CD4-positive, alpha-beta T cell (primary cell): ENCODE results near the gene COL4A3. TPM values are rescaled to one million over a fixed set of nuclear protein-coding genes. Genes with fewer than 3 reads are reported as not detected.

Source experiments
- ATAC-seq: fragments of 200-7000 bp; cut with Tn5 transposase; one replicate; pipeline ENCODE4 v1.10.0; 2022; ENCODE audit warnings: mild to moderate bottlenecking; ENCODE audit not compliant: poor library complexity
- CTCF ChIA-PET: fragments of 350-600 bp; sonication (Branson Sonifier 250); formaldehyde crosslinking; loops from one replicate; lab custom pipeline; 2021; ENCODE audit warnings: antibody characterized with exemption, inconsistent platforms; lab: Charles Lee
- POLR2A ChIA-PET: fragments of 350-600 bp; sonication (Branson Sonifier 250); formaldehyde crosslinking; loops from one replicate; lab custom pipeline; 2021; ENCODE audit warnings: antibody characterized with exemption, inconsistent platforms; lab: Charles Lee
- DNase-seq, 14 experiments: peaks; one replicate each; pipeline ENCODE4 v3.0.0-alpha.2; 2013 to 2020; ENCODE audit warnings: mixed read lengths in 2 of 14
- H3K27ac ChIP-seq, 2 donors: one replicate each; pipeline versions ENCODE4 v1.5.1 to v1.7.0; 2013; ENCODE audit warnings: low read length in 2 of 2, low read depth in 1 of 2, mild to moderate bottlenecking in 1 of 2
- H3K27me3 ChIP-seq, 2 experiments: 1 replicate in 1 of 2; 2 replicates in 1 of 2; pipeline versions ENCODE4 v1.6.1 to v1.7.0; 2013; ENCODE audit warnings: low read length in 2 of 2, control low read depth in 1 of 2, mild to moderate bottlenecking in 1 of 2, moderate library complexity in 1 of 2; ENCODE audit not compliant: insufficient read depth in 2 of 2, control insufficient read depth in 1 of 2
- H3K36me3 ChIP-seq: one replicate; pipeline ENCODE4 v1.6.1; 2013; ENCODE audit warnings: low read length, control low read depth; ENCODE audit not compliant: insufficient read depth
- H3K4me1 ChIP-seq: one replicate; pipeline ENCODE4 v1.6.1; 2013; ENCODE audit warnings: low read length, control low read depth; ENCODE audit not compliant: insufficient read depth
- H3K4me3 ChIP-seq: one replicate; pipeline ENCODE4 v1.5.1; 2013; ENCODE audit warnings: mild to moderate bottlenecking, low read length, moderate library complexity
- H3K9me3 ChIP-seq, 2 experiments: 1 replicate in 1 of 2; 2 replicates in 1 of 2; pipeline versions ENCODE4 v1.6.1 to v1.7.0; 2013; ENCODE audit warnings: low read length in 2 of 2, mild to moderate bottlenecking in 2 of 2, control low read depth in 1 of 2, moderate library complexity in 1 of 2; ENCODE audit not compliant: control insufficient read depth in 1 of 2, insufficient read depth in 1 of 2
- H3K27ac Mint-ChIP-seq: one replicate; pipeline ENCODE4 v1.8.0; 2020; ENCODE audit warnings: mixed read lengths
- H3K27me3 Mint-ChIP-seq: one replicate; pipeline ENCODE4 v1.8.0; 2021; ENCODE audit warnings: mixed read lengths
- H3K36me3 Mint-ChIP-seq: one replicate; pipeline ENCODE4 v1.8.0; 2021; ENCODE audit warnings: low read depth, mixed read lengths
- H3K4me1 Mint-ChIP-seq: one replicate; pipeline ENCODE4 v1.8.0; 2021; ENCODE audit warnings: low read depth, mixed read lengths
- H3K4me3 Mint-ChIP-seq: one replicate; pipeline ENCODE4 v1.8.0; 2020; ENCODE audit warnings: mild to moderate bottlenecking, mixed read lengths
- H3K9me3 Mint-ChIP-seq: one replicate; pipeline ENCODE4 v1.8.0; 2020; ENCODE audit warnings: mixed read lengths
- CTCF ChIP-seq: fragments of 200-600 bp; IDR thresholded peaks from one replicate; pipeline ENCODE4 v1.8.0; 2022; ENCODE audit warnings: antibody characterized with exemption, mild to moderate bottlenecking
- intact Hi-C, 2 experiments: fragments of 100-400 bp; cut with DNase I in 1 of 2; cut with micrococcal nuclease in 1 of 2; formaldehyde crosslinking; loops; one replicate each; pipeline versions ENCODE4 v1.15.1 to v1.9.0; 2023 to 2025; cut with DNase I, micrococcal nuclease
- total RNA-seq, 174 experiments: library from RNA in 2 of 174; stranded (reverse) in 2 of 174; gene quantifications; one replicate each; pipeline ENCODE4 v1.2.3 and lab custom pipeline; 2021 to 2026

Gene COL4A3
- total RNA-seq, 2 experiments from 2014 or later: not detected

DNA sequence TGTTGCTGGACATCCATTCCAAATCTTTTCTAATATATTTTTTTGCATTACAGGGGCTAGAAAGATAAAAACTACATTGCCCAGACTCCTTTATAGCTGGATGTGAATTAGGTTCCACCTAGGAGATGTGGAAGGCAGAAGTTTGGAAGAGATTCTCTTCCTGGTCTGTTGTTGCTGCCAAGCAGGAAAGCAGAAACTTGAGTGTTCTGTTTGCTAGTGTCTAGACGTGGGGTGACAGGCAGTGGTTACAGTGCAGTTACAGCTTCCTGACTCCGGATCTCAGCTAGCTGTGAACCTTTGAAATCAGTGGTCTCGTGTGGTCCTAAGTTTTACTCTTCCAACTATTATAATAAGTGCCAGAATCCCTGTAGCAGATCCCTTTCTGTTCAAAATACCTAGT is 46.6 kb upstream of the COL4A3 start:
- intact Hi-C loops: no loop called here
- Histone ChIP-seq H3K9me3 (no peaks in the 10 kb centered on the region), H3K27ac (no peak overlapping the region), H3K36me3 (no peaks in the 10 kb centered on the region), H3K4me3 (no peak overlapping the region), H3K4me1 (no peaks in the 10 kb centered on the region), H3K27me3 (no peaks in the 10 kb centered on the region)
- H3K27ac Mint-ChIP-seq: no peak overlapping the region
- no peaks in the 10 kb centered on the region for H3K9me3 Mint-ChIP-seq
- H3K4me3 Mint-ChIP-seq: no peak overlapping the region
- no peak for TF ChIP-seq CTCF
- DNase-seq (no peak), ATAC-seq (no peak)
- no peaks in the 10 kb centered on the region for H3K4me1 Mint-ChIP-seq
- ChIA-PET POLR2A (no interaction called here), CTCF (no interaction called here)
- no peaks in the 10 kb centered on the region for H3K36me3 Mint-ChIP-seq
- H3K27me3 Mint-ChIP-seq: peaks cover 10% of the 10 kb centered on the region

GRCh38 chr2:227118353-227118752 is 46.1 kb upstream of the COL4A3 start:
- TF ChIP-seq CTCF: no peak
- POLR2A ChIA-PET: no interaction called here
- ATAC-seq: no peak
- Mint-ChIP-seq H3K27ac (no peak overlapping the region), H3K4me3 (no peak overlapping the region), H3K27me3 (peaks cover 5% of the 10 kb centered on the region), H3K4me1 (no peaks in the 10 kb centered on the region), H3K36me3 (no peaks in the 10 kb centered on the region), H3K9me3 (no peaks in the 10 kb centered on the region)
- Histone ChIP-seq H3K4me1 (no peaks in the 10 kb centered on the region), H3K36me3 (no peaks in the 10 kb centered on the region), H3K9me3 (no peaks in the 10 kb centered on the region), H3K27me3 (no peaks in the 10 kb centered on the region), H3K27ac (no peak overlapping the region), H3K4me3 (no peak overlapping the region)
- no peak for DNase-seq
- CTCF ChIA-PET: no interaction called here
- intact Hi-C loops: no loop called here

DNA sequence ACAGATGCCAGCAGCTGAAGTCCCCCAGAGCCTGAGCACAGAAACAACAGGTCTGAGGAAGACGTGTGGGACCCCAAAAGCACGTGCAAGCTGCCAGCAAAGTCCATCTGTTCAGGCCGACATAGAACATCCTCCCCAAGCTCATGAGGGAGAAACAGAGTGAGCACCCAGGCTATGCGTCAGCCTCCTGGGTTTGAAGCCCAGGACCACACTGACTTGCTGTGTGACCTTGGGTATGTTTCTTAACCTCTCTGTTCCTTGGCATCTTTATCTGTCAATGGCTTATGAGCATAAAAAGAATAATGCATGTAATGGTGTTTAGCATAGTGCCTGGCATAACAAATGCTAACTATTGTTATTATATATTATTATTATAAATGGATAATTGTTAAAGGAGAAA is 40.7 kb upstream of the COL4A3 start:
- Mint-ChIP-seq H3K27me3 (peaks cover 20% of the 10 kb centered on the region), H3K9me3 (no peaks in the 10 kb centered on the region), H3K36me3 (no peaks in the 10 kb centered on the region), H3K27ac (no peak overlapping the region), H3K4me1 (no peaks in the 10 kb centered on the region), H3K4me3 (no peak overlapping the region)
- DNase-seq (no peak), ATAC-seq (no peak)
- no peak for TF ChIP-seq CTCF
- CTCF ChIA-PET: no interaction called here
- H3K27ac ChIP-seq: no peak overlapping the region
- no peaks in the 10 kb centered on the region for H3K4me1 ChIP-seq
- intact Hi-C loops: no loop called here
- no peaks in the 10 kb centered on the region for H3K9me3 ChIP-seq
- H3K36me3 ChIP-seq: no peaks in the 10 kb centered on the region
- POLR2A ChIA-PET: interaction anchor here (0.6 kb wide), 1 partner anchor 1133 kb away, joined by 4 read pairs; no protein-coding TSS in a partner anchor
- no peak overlapping the region for H3K4me3 ChIP-seq
- H3K27me3 ChIP-seq: no peaks in the 10 kb centered on the region
